K562 treated with DMSO at 1 percent for 48 hours (cell line): ENCODE data around the gene TSPAN1. TPM values are rescaled to one million over a fixed set of nuclear protein-coding genes. Genes with fewer than 3 reads are reported as not detected.

ENCODE experiments used
- total RNA-seq: library from RNA; unstranded; fragments of 300-600 nt; gene quantifications from 2 replicates; pipeline ENCODE4 v1.2.3, GENCODE V29; 2022; ENCODE audit warnings: low replicate concordance; ENCODE audit errors: extremely low read depth

TSPAN1 gene
- total RNA-seq, result not detected in 2 replicates

GRCh38 chr1:46174448-46175231 is at the start of gene TSPAN1:
Gene TSPAN1 (plus strand): TSS chr1:46175087. CDS start chr1:46181108, 6,021 bp downstream.

GRCh38 chr1:46132529-46133180 is 42.2 kb upstream of the TSPAN1 start, which contains the start of gene PIK3R3:
Gene PIK3R3 (minus strand): TSS chr1:46132629. CDS start chr1:46131952, 677 bp downstream.

GRCh38 chr1:46176211-46176865 is 1.5 kb downstream of the TSPAN1 start, which contains the start of gene P3R3URF:
Gene P3R3URF (minus strand): TSS chr1:46176488. CDS start chr1:46176471, 17 bp downstream.

GRCh38 chr1:46197964-46198811 is 23.3 kb downstream of the TSPAN1 start, which contains the start of gene POMGNT1:
Gene POMGNT1 (minus strand): TSS chr1:46198434. CDS start chr1:46197821, 613 bp downstream.

Other genes with a start within 250 kb of the TSPAN1 start
- gene PIK3R3, start 42.5 kb upstream of the TSPAN1 start, total RNA-seq, result not detected in 2 replicates
- gene P3R3URF, start 1.4 kb downstream of the TSPAN1 start, total RNA-seq, result not detected in 2 replicates
- not detected in 2 replicates for gene POMGNT1, start 23.3 kb downstream of the TSPAN1 start, total RNA-seq
- not detected in 2 replicates for gene LURAP1, start 28.2 kb downstream of the TSPAN1 start, total RNA-seq
- not detected in 2 replicates for gene RAD54L, start 72.7 kb downstream of the TSPAN1 start, total RNA-seq
- 133 TPM in 1 of 2 replicates, not detected in the other for gene LRRC41, start 128.5 kb downstream of the TSPAN1 start, total RNA-seq
- 2,170 TPM in 1 of 2 replicates, not detected in the other for gene UQCRH, start 128.6 kb downstream of the TSPAN1 start, total RNA-seq
- gene NSUN4, start 165.7 kb downstream of the TSPAN1 start, total RNA-seq, result not detected in 2 replicates
- not detected in 2 replicates for gene FAAH, start 219.2 kb downstream of the TSPAN1 start, total RNA-seq